ENCODE measurements around the gene GOLGA8A.

The GOLGA8A gene

GRCh38 chr15:34437687-34438086, at the start of gene GOLGA8A:
Gene GOLGA8A, minus strand, starts transcription at chr15:34437808. Its CDS starts 48,117 bp downstream, at chr15:34389691.
- Histone ChIP-seq H3K4me3 (ENCODE audit: low read depth in 1 of 2, low read length in 2 of 2) (peak within 1 kb of the TSS; percentile 30 to 81), H3K36me3 (ENCODE audit: control insufficient read depth in 1 of 2, insufficient read depth in 2 of 2, low read length in 2 of 2) (peaks cover 0 to 4% of the 10 kb centered on the region in 2 donors), H3K9me3 (ENCODE audit: control insufficient read depth in 1 of 2, low read length in 2 of 2) (no peaks in the 10 kb centered on the region), H3K27me3 (ENCODE audit: low read depth, low read length) (no peaks in the 10 kb centered on the region), H3K4me1 (ENCODE audit: control insufficient read depth in 1 of 2, insufficient read depth in 2 of 2, low read length in 2 of 2) (peaks cover 0 to 10% of the 10 kb centered on the region in 2 donors), H3K27ac (ENCODE audit: low read length) (no peak within 1 kb of the TSS)

GRCh38 chr15:34483644-34484043, 46.0 kb upstream of the GOLGA8A start:
- Histone ChIP-seq H3K36me3 (ENCODE audit: control insufficient read depth in 1 of 2, insufficient read depth in 2 of 2, low read length in 2 of 2) (no peaks in the 10 kb centered on the region), H3K27ac (ENCODE audit: low read length) (no peak overlapping the region), H3K4me3 (ENCODE audit: low read depth in 1 of 2, low read length in 2 of 2) (no peak overlapping the region), H3K4me1 (ENCODE audit: control insufficient read depth in 1 of 2, insufficient read depth in 2 of 2, low read length in 2 of 2) (no peaks in the 10 kb centered on the region), H3K27me3 (ENCODE audit: low read depth, low read length) (no peaks in the 10 kb centered on the region), H3K9me3 (ENCODE audit: control insufficient read depth in 1 of 2, low read length in 2 of 2) (no peaks in the 10 kb centered on the region)

- no peaks in the 10 kb centered on the region for H3K27me3 ChIP-seq (ENCODE audit: low read depth, low read length)
- no peaks in the 10 kb centered on the region for H3K4me1 ChIP-seq (ENCODE audit: control insufficient read depth in 1 of 2, insufficient read depth in 2 of 2, low read length in 2 of 2)
- no peak overlapping the region for H3K4me3 ChIP-seq (ENCODE audit: low read depth in 1 of 2, low read length in 2 of 2)
- H3K9me3 ChIP-seq (ENCODE audit: control insufficient read depth in 1 of 2, low read length in 2 of 2) = no peaks in the 10 kb centered on the region
- H3K27ac ChIP-seq (ENCODE audit: low read length) = no peak overlapping the region
- H3K36me3 ChIP-seq (ENCODE audit: control insufficient read depth in 1 of 2, insufficient read depth in 2 of 2, low read length in 2 of 2) = no peaks in the 10 kb centered on the region
These were observed 43.8 kb upstream of the GOLGA8A start for GRCh38 chr15:34481370-34481769.

- no peaks in the 10 kb centered on the region for H3K27me3 ChIP-seq (ENCODE audit: low read depth, low read length)
- no peaks in the 10 kb centered on the region for H3K36me3 ChIP-seq (ENCODE audit: control insufficient read depth in 1 of 2, insufficient read depth in 2 of 2, low read length in 2 of 2)
- H3K4me3 ChIP-seq (ENCODE audit: low read depth in 1 of 2, low read length in 2 of 2) = no peak overlapping the region
- no peak overlapping the region for H3K27ac ChIP-seq (ENCODE audit: low read length)
- no peaks in the 10 kb centered on the region for H3K4me1 ChIP-seq (ENCODE audit: control insufficient read depth in 1 of 2, insufficient read depth in 2 of 2, low read length in 2 of 2)
- no peaks in the 10 kb centered on the region for H3K9me3 ChIP-seq (ENCODE audit: control insufficient read depth in 1 of 2, low read length in 2 of 2)
These were observed 36.2 kb upstream of the GOLGA8A start for GRCh38 chr15:34473840-34474239.

- Histone ChIP-seq H3K9me3 (ENCODE audit: control insufficient read depth in 1 of 2, low read length in 2 of 2) (no peaks in the 10 kb centered on the region), H3K27me3 (ENCODE audit: low read depth, low read length) (no peaks in the 10 kb centered on the region), H3K4me3 (ENCODE audit: low read depth in 1 of 2, low read length in 2 of 2) (no peak overlapping the region), H3K36me3 (ENCODE audit: control insufficient read depth in 1 of 2, insufficient read depth in 2 of 2, low read length in 2 of 2) (no peaks in the 10 kb centered on the region), H3K27ac (ENCODE audit: low read length) (no peak overlapping the region), H3K4me1 (ENCODE audit: control insufficient read depth in 1 of 2, insufficient read depth in 2 of 2, low read length in 2 of 2) (no peaks in the 10 kb centered on the region)
These were observed 35.3 kb upstream of the GOLGA8A start for GRCh38 chr15:34472947-34473346.

- H3K36me3 ChIP-seq (ENCODE audit: control insufficient read depth in 1 of 2, insufficient read depth in 2 of 2, low read length in 2 of 2) = no peaks in the 10 kb centered on the region
- no peak overlapping the region for H3K27ac ChIP-seq (ENCODE audit: low read length)
- no peaks in the 10 kb centered on the region for H3K4me1 ChIP-seq (ENCODE audit: control insufficient read depth in 1 of 2, insufficient read depth in 2 of 2, low read length in 2 of 2)
- no peaks in the 10 kb centered on the region for H3K27me3 ChIP-seq (ENCODE audit: low read depth, low read length)
- no peaks in the 10 kb centered on the region for H3K9me3 ChIP-seq (ENCODE audit: control insufficient read depth in 1 of 2, low read length in 2 of 2)
- no peak overlapping the region for H3K4me3 ChIP-seq (ENCODE audit: low read depth in 1 of 2, low read length in 2 of 2)
These were observed 33.3 kb upstream of the GOLGA8A start for GRCh38 chr15:34470892-34471291.

GRCh38 chr15:34470091-34470490, 32.5 kb upstream of the GOLGA8A start:
- Histone ChIP-seq H3K27ac (ENCODE audit: low read length) (no peak overlapping the region), H3K4me1 (ENCODE audit: control insufficient read depth in 1 of 2, insufficient read depth in 2 of 2, low read length in 2 of 2) (no peaks in the 10 kb centered on the region), H3K4me3 (ENCODE audit: low read depth in 1 of 2, low read length in 2 of 2) (no peak overlapping the region), H3K9me3 (ENCODE audit: control insufficient read depth in 1 of 2, low read length in 2 of 2) (no peaks in the 10 kb centered on the region), H3K36me3 (ENCODE audit: control insufficient read depth in 1 of 2, insufficient read depth in 2 of 2, low read length in 2 of 2) (no peaks in the 10 kb centered on the region), H3K27me3 (ENCODE audit: low read depth, low read length) (no peaks in the 10 kb centered on the region)

GRCh38 chr15:34461730-34462129, 24.1 kb upstream of the GOLGA8A start:
- Histone ChIP-seq H3K27ac (ENCODE audit: low read length) (no peak overlapping the region), H3K27me3 (ENCODE audit: low read depth, low read length) (no peaks in the 10 kb centered on the region), H3K9me3 (ENCODE audit: control insufficient read depth in 1 of 2, low read length in 2 of 2) (no peaks in the 10 kb centered on the region), H3K4me3 (ENCODE audit: low read depth in 1 of 2, low read length in 2 of 2) (no peak overlapping the region), H3K4me1 (ENCODE audit: control insufficient read depth in 1 of 2, insufficient read depth in 2 of 2, low read length in 2 of 2) (no peaks in the 10 kb centered on the region), H3K36me3 (ENCODE audit: control insufficient read depth in 1 of 2, insufficient read depth in 2 of 2, low read length in 2 of 2) (no peaks in the 10 kb centered on the region)

GRCh38 chr15:34460451-34460850, 22.8 kb upstream of the GOLGA8A start:
- no peaks in the 10 kb centered on the region for H3K27me3 ChIP-seq (ENCODE audit: low read depth, low read length)
- no peaks in the 10 kb centered on the region for H3K36me3 ChIP-seq (ENCODE audit: control insufficient read depth in 1 of 2, insufficient read depth in 2 of 2, low read length in 2 of 2)
- H3K9me3 ChIP-seq (ENCODE audit: control insufficient read depth in 1 of 2, low read length in 2 of 2) = no peaks in the 10 kb centered on the region
- no peak overlapping the region for H3K4me3 ChIP-seq (ENCODE audit: low read depth in 1 of 2, low read length in 2 of 2)
- H3K27ac ChIP-seq (ENCODE audit: low read length) = no peak overlapping the region
- no peaks in the 10 kb centered on the region for H3K4me1 ChIP-seq (ENCODE audit: control insufficient read depth in 1 of 2, insufficient read depth in 2 of 2, low read length in 2 of 2)

- H3K27me3 ChIP-seq (ENCODE audit: low read depth, low read length) = no peaks in the 10 kb centered on the region
- H3K4me3 ChIP-seq (ENCODE audit: low read depth in 1 of 2, low read length in 2 of 2) = no peak overlapping the region
These were observed 19.1 kb upstream of the GOLGA8A start for GRCh38 chr15:34456658-34457057.

GRCh38 chr15:34442891-34443290, 5.3 kb upstream of the GOLGA8A start:
- no peaks in the 10 kb centered on the region for H3K4me1 ChIP-seq (ENCODE audit: control insufficient read depth in 1 of 2, insufficient read depth in 2 of 2, low read length in 2 of 2)
- no peaks in the 10 kb centered on the region for H3K36me3 ChIP-seq (ENCODE audit: control insufficient read depth in 1 of 2, insufficient read depth in 2 of 2, low read length in 2 of 2)
- H3K9me3 ChIP-seq (ENCODE audit: control insufficient read depth in 1 of 2, low read length in 2 of 2) = no peaks in the 10 kb centered on the region
- H3K27ac ChIP-seq (ENCODE audit: low read length) = no peak overlapping the region
- no peak overlapping the region for H3K4me3 ChIP-seq (ENCODE audit: low read depth in 1 of 2, low read length in 2 of 2)
- no peaks in the 10 kb centered on the region for H3K27me3 ChIP-seq (ENCODE audit: low read depth, low read length)

More at GRCh38 chr15:34456658-34457057, 19.1 kb upstream of the GOLGA8A start:
- no peaks in the 10 kb centered on the region for H3K36me3 ChIP-seq (ENCODE audit: control insufficient read depth in 1 of 2, insufficient read depth in 2 of 2, low read length in 2 of 2)
- no peak overlapping the region for H3K27ac ChIP-seq (ENCODE audit: low read length)
- H3K9me3 ChIP-seq (ENCODE audit: control insufficient read depth in 1 of 2, low read length in 2 of 2) = no peaks in the 10 kb centered on the region
- H3K4me1 ChIP-seq (ENCODE audit: control insufficient read depth in 1 of 2, insufficient read depth in 2 of 2, low read length in 2 of 2) = no peaks in the 10 kb centered on the region

GRCh38 chr15:34439878-34440277, 2.3 kb upstream of the GOLGA8A start:
- peaks cover 0 to 1% of the 10 kb centered on the region in 2 donors for H3K36me3 ChIP-seq (ENCODE audit: control insufficient read depth in 1 of 2, insufficient read depth in 2 of 2, low read length in 2 of 2)
- no peak overlapping the region for H3K27ac ChIP-seq (ENCODE audit: low read length)
- no peak overlapping the region for H3K4me3 ChIP-seq (ENCODE audit: low read depth in 1 of 2, low read length in 2 of 2)
- no peaks in the 10 kb centered on the region for H3K9me3 ChIP-seq (ENCODE audit: control insufficient read depth in 1 of 2, low read length in 2 of 2)
- H3K4me1 ChIP-seq (ENCODE audit: control insufficient read depth in 1 of 2, insufficient read depth in 2 of 2, low read length in 2 of 2) = peaks cover 0 to 10% of the 10 kb centered on the region in 2 donors
- H3K27me3 ChIP-seq (ENCODE audit: low read depth, low read length) = no peaks in the 10 kb centered on the region
